Right lung (tissue), 10 donors: ENCODE results near the gene SMCR8. TPM values are rescaled to one million over a fixed set of nuclear protein-coding genes. Genes with fewer than 3 reads are reported as not detected.
"Not testable (repeated sequence)": the region's sequence is repeated elsewhere in the genome, so short reads cannot be mapped to it uniquely, and the experiment has no call there.

Source experiments
- DNase-seq, 2 donors: peaks; one replicate each; pipeline ENCODE4 v3.0.0-alpha.2; 2013
- long read RNA-seq, 8 donors: transcript quantifications; one replicate each; lab custom pipeline, GENCODE V29; 2026
- polyA plus RNA-seq, 5 donors: library from polyadenylated mRNA; unstranded; fragments of 120-200 nt; gene quantifications; one replicate each; pipeline versions ENCODE4 v1.2.1 to v1.2.3, GENCODE V29; 2013; ENCODE audit warnings: inconsistent platforms in 1 of 5, low replicate concordance in 1 of 5; ENCODE audit not compliant: insufficient read length in 5 of 5, insufficient read depth in 1 of 5

SMCR8 gene, protein sequence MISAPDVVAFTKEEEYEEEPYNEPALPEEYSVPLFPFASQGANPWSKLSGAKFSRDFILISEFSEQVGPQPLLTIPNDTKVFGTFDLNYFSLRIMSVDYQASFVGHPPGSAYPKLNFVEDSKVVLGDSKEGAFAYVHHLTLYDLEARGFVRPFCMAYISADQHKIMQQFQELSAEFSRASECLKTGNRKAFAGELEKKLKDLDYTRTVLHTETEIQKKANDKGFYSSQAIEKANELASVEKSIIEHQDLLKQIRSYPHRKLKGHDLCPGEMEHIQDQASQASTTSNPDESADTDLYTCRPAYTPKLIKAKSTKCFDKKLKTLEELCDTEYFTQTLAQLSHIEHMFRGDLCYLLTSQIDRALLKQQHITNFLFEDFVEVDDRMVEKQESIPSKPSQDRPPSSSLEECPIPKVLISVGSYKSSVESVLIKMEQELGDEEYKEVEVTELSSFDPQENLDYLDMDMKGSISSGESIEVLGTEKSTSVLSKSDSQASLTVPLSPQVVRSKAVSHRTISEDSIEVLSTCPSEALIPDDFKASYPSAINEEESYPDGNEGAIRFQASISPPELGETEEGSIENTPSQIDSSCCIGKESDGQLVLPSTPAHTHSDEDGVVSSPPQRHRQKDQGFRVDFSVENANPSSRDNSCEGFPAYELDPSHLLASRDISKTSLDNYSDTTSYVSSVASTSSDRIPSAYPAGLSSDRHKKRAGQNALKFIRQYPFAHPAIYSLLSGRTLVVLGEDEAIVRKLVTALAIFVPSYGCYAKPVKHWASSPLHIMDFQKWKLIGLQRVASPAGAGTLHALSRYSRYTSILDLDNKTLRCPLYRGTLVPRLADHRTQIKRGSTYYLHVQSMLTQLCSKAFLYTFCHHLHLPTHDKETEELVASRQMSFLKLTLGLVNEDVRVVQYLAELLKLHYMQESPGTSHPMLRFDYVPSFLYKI
- polyA plus RNA-seq: 10 to 100 TPM; 10.6 to 14.1 (median 11.7) TPM
- long read RNA-seq, donor 1, full-length matches to known transcripts: 4 of 83 reads
- long read RNA-seq, donor 1, partial matches to known transcripts: 72 of 83 reads
- long read RNA-seq, donor 1, other reads (novel, unspliced or antisense): 7 of 83 reads
- long read RNA-seq, donor 2, full-length matches to known transcripts: 2 of 2 reads
- long read RNA-seq, donor 2, partial matches to known transcripts: 0 of 2 reads
- long read RNA-seq, donor 2, other reads (novel, unspliced or antisense): 0 of 2 reads
- long read RNA-seq, donor 3, full-length matches to known transcripts: 2 of 2 reads
- long read RNA-seq, donor 3, partial matches to known transcripts: 0 of 2 reads
- long read RNA-seq, donor 3, other reads (novel, unspliced or antisense): 0 of 2 reads
- long read RNA-seq, donor 4, full-length matches to known transcripts: 2 of 2 reads
- long read RNA-seq, donor 4, partial matches to known transcripts: 0 of 2 reads
- long read RNA-seq, donor 4, other reads (novel, unspliced or antisense): 0 of 2 reads
- long read RNA-seq, donor 5, partial matches to known transcripts: 10 of 18 reads
- long read RNA-seq, donor 5, other reads (novel, unspliced or antisense): 8 of 18 reads
- long read RNA-seq, donor 6, full-length matches to known transcripts: 3 of 13 reads
- long read RNA-seq, donor 6, partial matches to known transcripts: 0 of 13 reads
- long read RNA-seq, donor 6, other reads (novel, unspliced or antisense): 10 of 13 reads
- long read RNA-seq, donor 7, full-length matches to known transcripts: 2 of 2 reads
- long read RNA-seq, donor 7, partial matches to known transcripts: 0 of 2 reads
- long read RNA-seq, donor 7, other reads (novel, unspliced or antisense): 0 of 2 reads
- long read RNA-seq, donor 8, full-length matches to known transcripts: 1 of 1 reads
- long read RNA-seq, donor 8, partial matches to known transcripts: 0 of 1 reads
- long read RNA-seq, donor 8, other reads (novel, unspliced or antisense): 0 of 1 reads

DNA sequence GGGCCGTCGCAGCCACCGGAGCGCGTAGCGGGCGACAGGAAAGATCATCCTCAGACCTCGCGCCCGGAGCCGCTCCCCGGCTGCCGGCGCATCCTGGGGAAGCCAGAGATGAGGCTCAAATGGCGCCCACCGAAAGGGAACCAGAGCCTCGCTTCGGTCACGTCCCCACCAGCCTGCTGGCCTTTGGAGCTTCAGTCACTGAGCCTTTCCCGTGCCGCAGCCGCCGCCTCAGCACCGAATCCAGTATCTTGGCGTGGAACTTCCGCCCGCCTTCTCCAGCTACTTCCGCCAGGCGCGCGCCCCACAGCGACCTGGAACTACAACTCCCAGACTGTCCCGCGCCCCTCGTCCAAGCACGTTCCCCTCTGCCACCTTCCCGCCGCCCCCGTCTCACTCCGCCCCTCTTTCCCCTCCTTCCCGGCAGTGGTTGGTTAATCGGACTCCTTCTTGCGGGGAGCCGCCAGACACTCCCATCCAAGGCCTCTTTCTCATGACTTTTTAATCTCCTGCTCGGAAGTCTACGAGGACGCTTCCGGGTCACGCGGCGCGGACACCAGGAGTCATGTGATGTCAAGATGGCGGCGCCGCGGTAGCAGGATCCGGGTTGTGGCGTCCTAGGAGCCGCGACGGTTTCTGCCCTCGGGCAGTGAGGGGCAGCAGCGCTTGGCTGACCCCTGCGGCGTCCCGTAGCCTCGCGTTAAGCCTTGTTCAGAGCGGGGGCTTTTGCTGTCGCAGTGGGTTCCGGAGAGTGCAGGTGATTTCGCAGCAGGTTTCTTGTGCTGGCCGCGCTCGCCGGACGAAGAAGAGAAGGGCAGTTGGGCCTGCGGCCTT lies at the start of gene SMCR8, which contains the start of gene TOP3A:
Gene SMCR8, plus strand, starts transcription at position 563 of the 831 bp plus-strand sequence. CDS start 497 bp downstream, outside the sequence.
Gene TOP3A, minus strand, starts transcription at position 264 of the 831 bp plus-strand sequence. Its CDS starts 216 bp downstream, at position 48.
- DNase-seq: peak; percentile 96 to 98

DNA sequence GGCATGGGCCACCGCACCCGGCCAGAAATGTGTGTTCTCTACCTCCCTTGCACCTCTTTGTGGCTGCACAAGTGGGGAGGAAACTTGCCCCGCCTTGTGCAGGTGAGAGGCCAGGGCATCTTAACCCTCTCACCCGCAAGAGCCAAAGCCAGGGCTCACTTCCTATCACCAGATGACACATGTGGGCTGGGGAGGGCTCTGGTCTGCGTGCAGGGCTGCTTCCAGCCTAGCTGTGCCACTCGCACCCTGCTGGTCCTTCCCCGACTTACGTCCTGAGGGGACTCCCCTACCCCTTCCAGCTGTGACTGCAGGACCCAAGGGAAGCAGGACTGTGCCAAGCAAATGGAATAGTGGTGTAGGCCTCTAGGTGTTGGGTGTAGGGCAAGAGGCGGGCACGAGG lies 47.7 kb upstream of the SMCR8 start:
- no peak for DNase-seq

DNA sequence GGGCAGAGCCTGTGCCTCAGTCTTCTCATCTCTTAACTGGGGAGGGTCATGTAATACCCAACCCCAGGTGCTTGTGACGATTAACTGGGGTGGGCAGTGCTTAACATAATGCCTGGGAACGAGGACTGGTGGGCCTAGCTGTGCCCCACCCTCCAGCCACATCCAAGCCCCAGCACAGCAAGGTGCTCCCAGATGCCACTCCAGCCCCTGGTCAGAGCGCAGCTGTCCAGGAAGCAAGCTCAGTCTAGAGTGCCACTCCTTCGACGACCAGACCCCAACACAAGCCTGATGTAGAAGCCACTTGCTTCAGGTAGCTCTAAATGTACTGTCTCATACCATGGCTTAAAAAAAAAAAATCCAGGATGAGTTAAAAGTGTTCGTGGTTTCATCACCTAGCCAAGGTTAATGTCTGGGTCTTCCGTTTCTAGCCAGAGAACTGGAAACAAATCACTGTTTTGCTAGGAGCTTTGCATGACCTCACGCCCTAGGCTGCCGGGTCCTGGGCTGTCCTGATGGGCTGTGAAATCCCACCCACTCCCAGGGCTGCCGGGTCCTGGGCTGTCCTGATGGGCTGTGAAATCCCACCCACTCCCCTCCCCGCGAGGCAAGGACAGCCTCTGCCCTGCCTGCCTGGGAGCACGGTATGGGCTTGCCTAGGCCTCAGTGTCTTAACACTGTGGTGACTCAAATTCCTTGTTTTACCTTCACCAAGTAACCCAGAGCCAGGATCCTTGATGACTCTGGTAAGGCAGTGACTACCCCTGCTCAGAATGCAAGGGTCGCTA lies 47.0 kb upstream of the SMCR8 start:
- DNase-seq: no peak

DNA sequence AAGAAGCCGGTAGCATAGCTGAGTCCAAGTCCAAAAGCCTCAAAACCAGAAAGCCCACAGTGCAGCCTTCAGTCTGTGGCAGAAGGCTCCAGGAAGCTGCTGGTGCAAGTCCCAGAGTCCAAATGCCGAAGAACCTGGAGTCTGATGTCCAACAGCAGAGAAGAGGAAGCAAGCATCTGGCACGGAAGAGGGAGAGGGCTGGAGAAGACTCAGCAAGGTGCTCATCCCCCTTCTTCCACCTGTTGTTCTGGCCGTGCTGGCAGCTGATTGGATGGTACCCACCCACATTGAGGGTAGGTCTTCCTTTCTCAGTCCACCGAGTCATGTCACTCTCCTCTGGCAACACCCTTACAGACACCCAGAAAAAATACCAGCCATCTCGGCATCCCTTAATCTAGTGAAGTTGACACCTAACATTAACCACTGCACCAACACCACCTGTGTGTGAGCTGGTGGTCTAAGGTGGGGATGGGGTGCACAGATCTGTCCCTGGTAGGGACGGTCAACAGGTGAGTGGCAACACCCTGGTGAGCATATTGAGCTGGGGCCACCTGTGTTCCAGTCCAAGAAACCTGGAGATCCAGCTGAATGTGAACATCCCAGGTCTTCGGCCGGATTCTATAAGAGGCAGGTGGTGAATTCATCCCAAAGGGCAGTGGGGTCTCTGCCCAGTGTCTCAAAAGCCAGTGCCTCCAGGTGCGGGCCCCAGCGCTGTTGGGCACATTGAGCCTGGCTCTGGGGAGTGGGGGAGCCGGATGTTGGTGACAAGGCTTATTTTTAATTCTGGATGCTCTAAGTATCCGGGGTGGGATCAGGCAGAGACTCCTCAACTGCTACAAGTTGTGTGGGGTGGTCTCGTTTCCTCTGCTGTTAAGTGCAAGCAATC lies 44.8 kb upstream of the SMCR8 start:
- no peak for DNase-seq

DNA sequence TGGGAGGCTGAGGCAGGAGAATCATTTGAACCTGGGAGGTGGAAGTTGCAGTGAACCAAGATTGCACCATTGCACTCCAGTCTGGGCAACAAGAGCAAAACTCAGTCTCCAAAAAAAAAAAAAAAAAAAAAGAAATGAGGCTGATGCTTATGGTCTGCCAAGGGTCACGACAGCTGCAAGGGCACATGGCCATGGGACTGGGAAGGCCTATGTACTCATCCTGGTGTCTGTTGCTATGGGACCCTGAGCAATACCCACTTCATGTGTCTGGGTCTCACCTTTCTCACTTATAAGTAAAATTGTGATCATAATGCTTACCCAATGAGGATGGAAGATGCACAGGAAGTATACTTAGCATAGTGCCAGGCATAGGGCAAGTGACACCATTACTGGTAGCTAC lies 38.0 kb upstream of the SMCR8 start:
- no peak for DNase-seq

DNA sequence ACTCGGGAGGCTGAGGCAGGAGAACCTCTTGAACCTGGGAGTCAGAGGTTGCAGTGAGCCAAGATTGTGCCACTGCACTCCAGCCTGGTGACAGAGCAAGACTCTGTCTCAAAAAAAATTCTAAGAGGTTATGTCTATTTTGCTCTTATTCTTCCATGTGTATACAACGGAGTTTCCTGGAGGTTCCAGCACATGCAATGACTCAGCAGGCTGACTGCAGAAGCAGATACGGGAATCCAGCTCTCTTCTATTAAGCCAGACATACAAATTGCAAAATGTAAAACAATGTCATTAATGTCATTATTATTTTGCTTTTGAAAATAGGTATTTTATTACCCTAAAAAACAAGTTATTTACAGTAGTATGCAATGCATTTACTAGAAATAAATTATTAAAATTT lies 36.2 kb upstream of the SMCR8 start:
- DNase-seq: no peak

DNA sequence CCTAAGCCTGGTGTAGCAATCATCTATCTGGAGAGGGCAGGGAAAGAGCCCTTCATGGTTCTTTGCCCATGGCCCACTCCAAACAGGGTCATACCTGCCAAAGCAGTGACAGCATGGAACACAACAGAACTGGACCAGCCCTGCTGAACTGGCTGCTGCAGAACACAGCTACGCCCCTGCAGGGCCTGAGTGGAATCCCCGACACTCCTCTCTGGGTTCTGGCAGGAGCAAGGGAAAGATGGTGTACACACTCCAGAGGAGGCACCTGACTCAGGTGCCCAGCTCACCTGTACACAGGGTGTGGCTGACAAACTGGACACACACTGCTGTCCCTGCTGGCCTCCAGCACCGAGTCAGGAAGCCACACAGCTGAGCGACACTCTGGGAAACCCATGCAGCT lies 34.8 kb upstream of the SMCR8 start:
- no peak for DNase-seq

DNA sequence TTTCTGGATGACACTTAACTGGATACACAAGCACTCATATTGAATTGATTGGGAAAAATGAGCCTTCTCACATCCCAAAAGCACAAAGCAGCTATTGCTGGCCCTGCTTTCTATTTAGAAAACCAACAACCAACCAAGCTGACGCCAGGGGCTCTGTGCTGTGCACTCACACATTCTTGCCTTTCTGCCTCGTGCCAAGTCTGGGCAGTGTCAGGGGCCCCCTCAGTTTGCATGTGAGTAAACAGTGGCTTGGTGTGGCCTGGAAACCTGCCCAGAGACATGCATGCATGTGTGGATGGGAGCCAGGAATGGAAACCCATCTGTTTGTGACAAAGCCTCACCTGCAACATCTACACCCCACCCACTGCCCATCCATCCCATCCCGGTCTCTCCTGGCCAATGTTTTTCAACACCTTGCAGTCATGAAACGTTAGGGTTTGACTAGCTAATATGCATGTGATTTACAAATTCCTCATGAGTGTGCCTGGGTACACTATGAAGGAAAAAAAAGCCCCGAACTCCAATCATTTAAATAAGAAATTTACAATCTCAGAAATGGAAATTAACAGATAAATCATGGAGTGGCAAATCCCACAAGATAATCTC lies 34.2 kb upstream of the SMCR8 start:
- no peak for DNase-seq

DNA sequence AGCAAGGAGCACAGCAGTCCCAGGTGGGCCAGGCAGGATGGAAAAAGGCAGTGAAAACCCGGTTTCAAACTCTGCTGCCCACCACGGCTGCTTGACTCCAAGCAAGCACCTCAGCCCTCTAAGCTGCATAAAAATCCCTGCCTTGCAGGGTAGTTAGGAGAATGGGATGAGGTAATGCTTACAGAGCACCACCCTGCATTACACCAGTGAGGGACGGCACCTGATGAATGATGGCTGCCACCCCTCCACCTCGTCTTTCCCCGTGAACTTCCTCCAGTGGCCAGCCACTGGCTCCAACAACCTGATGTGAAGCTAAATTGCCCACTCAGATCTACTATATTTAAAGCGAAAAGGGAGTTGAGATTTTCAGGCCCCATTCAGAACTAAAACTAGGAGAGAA lies 33.3 kb upstream of the SMCR8 start:
- no peak for DNase-seq

DNA sequence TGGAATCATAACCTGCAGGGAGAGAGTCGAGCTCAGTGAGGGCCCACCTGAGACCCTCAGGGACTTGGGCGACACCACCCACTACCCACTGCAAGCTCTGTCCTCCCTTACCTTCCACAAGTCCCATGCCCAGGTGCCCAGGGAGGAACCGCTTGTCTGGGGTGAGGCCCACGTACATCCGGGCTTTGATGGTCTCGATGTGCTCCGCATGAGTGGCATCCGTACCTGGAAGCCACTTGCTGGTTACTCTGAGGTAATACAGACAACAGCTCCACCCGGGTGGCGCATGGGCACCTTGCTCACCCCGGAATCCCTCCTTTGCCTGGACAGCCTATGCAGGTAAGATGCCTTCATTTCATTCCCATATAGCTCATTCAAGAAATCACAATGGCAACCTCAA lies 29.8 kb upstream of the SMCR8 start:
- DNase-seq: no peak

DNA sequence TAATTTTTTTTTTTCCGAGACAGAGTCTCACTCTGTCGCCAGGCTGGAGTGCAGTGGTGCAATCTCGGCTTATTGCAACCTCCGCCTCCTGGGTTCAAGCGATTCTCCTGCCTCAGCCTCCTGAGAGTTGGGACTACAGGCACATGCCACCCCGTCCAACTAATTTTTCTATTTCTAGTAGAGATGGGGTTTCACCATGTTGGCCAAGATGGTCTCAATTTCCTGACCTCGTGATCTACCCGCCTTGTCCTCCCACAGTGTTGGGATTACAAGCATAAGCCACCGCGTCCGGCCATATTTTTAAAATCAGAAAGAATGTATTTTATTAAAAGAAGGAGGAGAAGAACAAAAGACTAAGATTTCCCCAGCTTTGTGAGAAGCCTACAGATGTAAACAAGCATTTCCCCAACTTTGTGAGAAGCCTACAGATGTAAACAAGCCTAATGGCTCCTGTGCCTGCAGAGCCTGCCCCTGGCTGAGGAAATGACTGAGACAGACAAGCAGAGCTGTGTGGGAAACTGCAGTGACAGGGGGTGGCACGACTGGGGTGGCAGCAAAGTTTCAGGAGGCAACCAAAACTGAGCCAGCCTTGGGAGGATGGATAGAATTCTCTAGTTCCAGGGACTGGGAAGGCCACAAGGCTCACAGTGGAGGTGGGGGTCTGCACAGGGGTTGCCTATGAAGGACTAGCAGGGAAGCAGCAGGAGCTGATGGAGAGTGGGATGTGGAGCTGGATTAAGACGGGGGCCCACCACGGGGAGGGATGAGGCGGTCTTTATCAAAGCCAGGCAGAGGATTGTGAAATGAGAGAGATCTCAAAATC lies 23.2 kb upstream of the SMCR8 start:
- no peak for DNase-seq

DNA sequence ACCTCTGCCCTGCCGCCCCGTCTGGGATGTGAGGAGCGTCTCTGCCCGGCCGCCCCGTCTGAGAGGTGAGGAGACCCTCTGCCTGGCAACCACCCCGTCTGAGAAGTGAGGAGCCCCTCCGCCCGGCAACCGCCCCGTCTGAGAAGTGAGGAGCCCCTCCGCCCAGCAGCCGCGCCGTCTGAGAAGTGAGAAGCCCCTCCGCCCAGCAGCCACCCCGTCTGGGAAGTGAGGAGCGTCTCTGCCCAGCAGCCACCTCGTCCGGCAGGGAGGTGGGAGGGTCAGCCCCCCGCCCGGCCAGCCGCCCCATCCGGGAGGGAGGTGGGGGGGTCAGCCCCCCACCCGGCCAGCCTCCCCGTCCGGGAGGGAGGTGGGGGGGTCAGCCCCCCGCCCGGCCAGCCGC lies 17.0 kb upstream of the SMCR8 start:
- not testable (repeated sequence) for DNase-seq

DNA sequence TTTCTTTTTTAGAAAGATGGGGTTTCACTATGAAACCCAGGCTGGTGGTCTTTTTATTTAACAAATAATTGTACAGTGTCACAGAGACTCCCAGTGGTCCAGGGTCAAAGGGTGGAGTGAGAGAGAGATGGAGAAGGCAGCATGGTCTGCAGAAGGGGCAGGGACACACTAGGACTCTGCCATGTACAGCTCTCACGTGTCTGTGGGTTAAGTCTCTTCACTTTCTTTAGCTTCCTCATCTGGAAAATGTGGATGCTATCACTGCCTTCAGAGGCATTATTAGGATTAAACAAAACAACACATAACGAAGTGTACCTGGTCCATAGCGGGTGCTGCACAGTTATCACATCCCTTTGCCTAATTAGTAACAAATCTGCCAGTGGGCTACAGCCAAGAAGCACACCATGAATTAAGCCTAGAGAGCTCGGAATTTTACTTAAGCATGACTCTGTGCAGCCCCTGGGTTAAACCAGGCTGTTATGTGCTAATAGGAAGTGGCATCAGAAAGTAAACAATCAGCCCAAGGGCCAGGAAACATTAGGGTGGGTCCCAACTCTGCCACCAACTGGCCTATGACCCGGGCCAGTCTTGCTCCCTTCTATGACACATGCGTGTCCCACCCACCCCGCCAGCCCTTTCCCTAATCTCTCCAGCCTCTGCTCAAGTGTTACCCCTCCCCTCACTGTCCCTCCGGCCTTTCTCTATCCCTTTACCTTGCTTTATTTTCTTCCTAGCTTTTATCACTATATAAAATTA lies 14.2 kb upstream of the SMCR8 start:
- no peak for DNase-seq

DNA sequence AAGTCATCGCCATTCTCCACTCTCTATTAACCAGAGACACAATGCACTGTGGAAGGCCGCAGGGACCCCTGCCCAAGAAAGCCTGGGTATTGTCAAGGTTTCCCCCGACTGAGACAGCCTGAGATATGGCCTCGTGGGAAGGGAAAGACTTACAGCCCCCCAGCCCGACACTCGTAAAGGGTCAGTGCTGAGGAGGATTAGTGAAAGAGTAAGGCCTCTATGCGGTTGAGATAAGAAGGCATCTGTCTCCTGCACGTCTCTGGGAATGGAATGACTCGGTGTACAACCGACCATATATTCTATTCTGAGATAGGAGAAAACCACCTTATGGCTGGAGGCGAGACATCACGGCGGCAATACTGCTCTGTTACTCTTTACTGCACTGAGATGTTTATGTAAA lies 11.9 kb upstream of the SMCR8 start:
- DNase-seq: not testable (repeated sequence)

DNA sequence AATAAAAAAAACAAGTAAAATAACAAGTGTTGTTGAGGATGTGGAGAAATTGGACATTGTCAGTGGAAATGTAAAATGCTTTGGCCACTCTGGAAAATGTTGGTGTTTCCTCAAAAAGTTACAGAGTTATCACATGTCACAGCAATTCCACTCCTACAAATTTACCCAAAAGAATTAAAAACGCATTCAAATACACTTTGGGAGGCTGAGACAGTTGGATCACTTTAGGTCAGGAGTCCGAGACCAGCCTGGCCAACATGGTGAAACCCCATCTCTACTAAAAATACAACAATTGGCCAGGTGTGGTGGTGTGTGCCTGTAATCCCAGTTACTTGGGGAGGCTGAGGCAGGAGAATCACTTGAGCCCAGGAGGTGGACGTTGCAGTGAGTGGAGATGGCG lies 5.9 kb upstream of the SMCR8 start:
- DNase-seq: no peak
